Activated CD8-positive, alpha-beta memory T cell treated with anti-CD3 and anti-CD28 coated beads for 48 hours (primary cell): Measurements from ENCODE around the gene RHOT1.
A peak's percentile ranks its signal among the peaks of the same experiment; 100 is the strongest.
"Not testable (repeated sequence)": the region's sequence is repeated elsewhere in the genome, so short reads cannot be mapped to it uniquely, and the experiment has no call there.

ENCODE experiments used
- DNase-seq, 3 experiments: peaks; one replicate each; pipeline ENCODE4 v3.0.0-alpha.2; 2020; ENCODE audit warnings: low read depth in 2 of 3, low spot score in 2 of 3

RHOT1 gene

DNA sequence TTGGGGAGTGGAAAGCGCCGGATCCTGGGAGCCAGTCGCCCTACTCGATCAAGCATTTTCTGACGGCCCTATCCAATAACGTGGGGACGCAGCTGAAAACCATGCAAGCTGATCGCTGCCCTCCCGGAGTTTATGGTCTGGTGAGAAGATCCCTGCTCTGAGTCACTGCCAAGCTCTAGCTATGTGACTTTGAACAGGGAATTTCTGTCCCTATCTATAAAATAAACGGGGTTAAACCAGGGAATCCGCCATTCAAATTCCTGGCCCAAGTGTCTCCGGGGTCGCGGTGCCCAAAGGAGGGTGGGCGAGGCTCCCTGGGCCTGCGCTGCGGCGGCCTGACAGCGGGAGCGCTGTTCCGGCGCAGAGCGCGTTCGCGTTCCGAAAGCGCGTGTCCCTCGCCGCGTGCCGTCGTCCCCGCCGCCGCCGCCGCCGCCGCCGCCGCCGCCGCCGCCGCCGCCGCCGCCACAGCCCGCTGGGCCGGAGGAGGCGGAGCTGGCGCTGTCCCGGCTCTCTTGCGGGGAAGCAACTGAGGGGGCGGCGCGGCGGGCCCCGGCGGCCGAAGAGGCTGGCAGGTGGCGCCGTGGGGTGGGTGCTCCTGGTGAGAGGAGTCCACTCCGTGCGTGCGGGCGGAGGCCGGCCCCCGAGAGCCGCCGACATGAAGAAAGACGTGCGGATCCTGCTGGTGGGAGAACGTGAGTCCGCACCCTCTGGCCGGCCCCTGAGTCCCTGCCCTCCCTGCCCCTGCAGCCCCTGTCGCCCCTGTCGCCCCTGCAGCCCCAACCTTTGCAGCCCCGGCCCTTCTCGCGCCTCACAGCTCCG lies at the start of gene RHOT1:
Gene RHOT1 (plus strand): TSS at position 465 of the 819 bp plus-strand sequence. CDS start 191 bp downstream, at position 656.
- DNase-seq: peak; percentile 49 to 61 (median 53)

DNA sequence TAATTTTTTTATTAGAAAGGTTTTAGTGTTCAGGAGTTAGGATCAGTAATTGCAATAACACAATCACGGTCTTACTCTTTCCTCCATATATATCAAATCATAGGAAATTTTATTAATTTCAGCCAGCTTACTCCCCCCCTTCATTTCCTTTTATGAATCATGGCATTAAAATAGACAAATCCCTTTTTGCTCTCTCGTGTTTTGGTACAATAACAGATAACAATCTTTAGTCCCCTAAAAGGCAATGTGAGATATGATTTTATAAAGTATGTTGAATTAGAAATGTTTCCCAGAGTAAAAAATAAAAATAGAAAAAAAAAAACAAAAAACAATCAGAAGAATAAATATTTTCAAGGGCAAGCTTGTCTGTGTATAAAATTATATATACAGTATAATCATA lies 42.6 kb upstream of the RHOT1 start:
- DNase-seq: no peak

DNA sequence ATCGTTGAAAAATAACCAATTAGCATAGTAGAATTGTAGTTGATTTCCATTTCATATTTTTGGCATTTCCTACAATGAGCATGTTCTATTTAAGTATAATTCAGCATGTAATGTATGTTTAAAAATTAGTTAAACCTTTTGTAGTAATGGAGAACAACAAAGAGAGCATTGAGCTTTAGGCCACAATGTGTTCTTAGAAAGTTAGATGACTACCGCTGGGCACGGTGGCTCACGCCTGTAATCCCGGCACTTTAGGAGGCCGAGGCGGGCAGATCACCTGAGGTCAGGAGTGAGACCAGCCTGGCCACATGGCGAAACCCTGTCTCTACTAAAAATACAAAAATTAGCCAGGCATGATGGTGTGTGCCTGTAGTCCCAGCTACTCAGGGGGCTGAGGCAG lies 42.0 kb upstream of the RHOT1 start:
- DNase-seq: not testable (repeated sequence)

DNA sequence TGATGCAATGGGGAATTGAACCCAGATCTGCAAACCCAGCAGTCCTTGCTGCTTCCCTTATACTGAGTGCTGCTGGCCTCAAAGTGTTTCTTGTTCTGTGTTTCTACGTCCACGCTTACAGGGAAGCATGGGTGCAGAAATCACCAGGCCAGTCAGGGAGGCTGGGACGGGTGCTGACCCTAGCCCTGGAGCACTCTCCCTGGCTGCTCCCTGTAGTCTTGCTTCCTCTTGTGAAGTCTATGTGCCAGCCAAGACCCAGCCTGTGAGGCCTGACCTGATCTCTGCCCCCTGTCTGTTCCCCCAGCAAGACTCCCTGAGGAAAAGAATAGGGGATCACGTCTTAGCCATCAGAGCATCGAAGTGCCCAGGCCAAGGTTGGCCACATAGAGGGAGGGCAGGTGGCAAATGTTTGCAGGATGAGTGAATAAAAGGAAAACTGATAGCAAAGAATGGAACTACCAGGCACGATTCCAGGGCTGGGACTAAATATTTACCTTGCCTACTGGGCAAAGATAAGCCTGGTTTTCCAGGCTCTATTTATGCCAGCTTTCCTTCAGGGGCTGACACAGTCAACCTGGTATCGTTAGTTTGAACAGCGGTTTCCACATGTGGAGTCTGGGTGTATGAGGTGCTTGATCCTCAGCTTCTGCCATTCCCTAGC lies 41.2 kb upstream of the RHOT1 start:
- DNase-seq: no peak

DNA sequence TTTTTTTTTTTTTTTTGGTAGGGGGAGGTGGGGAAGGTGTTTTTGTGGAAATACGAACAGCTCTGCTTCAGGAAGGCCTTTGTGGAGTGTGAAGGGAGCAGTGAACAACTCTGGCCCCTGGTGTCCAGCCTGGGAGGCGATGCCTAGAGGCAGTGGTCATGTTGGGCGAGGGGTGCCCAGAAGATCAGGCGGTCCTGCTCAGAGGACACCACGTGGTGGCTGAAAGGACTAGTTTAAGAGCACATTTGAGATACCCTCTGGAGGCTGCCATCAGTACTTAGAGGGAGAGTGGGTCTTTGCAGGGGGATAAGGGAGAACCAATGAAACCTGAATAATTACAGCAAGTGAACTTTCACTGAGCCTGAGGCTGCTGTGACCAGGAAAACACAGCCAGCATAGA lies 40.1 kb upstream of the RHOT1 start:
- no peak for DNase-seq

DNA sequence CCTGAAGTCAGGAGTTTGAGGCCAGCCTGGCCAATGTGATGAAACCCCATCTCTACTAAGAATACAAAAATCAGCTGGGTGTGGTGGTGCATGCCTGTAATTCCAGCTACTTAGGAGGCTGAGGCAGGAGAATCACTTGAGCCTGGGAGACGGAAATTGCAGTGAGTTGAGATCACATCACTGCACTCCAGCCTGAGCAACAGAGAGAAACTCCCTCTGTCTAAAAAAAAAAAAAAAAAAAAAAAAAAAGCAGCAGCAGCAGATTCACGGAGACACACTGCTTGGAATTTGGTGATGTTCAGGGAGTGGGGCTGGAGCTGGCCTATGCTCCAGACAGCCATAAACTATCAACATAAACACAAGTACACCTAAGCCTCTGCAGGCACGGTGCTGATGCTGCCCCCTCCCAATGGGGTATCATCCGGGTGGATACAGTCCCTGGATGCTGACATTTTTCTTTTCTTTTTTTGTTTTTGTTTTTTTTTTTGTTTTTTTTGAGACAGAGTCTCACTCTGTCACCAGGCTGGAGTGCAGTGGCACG lies 39.6 kb upstream of the RHOT1 start:
- DNase-seq: no peak

DNA sequence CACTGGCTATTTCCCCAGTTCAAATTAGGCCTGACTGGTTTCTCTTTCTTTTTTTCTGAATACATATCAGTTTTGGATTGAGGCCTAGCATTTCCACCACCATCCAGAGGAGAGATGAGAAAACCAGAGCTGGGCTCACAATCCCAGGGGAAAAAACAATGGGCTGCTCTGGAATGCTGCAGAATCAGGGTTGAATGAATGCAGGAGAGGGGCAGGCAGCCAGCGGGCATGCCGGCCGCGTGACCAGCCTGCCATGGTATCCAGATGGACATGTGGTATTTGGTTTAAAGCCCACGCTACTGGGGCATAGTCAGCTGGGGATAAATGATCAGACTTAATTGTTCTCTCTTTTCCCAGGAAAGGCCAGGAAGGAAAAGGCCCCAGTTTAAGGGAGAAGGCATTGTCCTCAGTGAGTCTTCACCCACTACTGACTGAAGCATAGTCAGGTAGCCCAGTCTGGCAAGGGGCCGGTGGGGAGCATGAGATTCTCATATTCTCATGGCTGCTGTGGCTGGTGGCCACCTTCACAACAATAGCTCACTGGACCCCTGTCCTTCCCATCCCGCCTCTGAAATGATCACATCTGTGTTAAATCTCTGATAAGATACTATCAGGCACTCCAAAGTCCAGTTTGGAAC lies 38.7 kb upstream of the RHOT1 start:
- DNase-seq: no peak

DNA sequence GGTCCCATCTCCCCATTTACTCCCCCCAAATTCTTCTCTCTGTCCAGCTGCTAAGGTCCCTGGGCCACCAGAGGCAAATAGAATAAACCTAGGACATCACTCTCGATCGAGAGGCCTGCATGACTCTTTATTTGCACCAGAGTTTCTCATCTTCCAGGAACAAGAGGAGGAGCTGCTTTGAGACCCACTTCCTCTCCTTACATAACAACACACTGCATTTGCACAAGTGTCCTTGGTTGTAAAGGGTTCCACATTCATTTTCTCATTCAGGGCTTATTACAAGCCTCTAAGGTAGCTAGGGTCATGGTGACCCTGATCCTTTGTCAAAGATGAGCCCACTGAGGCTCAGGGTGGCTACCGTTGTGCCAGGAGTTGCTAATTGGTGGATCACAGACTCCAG lies 38.1 kb upstream of the RHOT1 start:
- no peak for DNase-seq

DNA sequence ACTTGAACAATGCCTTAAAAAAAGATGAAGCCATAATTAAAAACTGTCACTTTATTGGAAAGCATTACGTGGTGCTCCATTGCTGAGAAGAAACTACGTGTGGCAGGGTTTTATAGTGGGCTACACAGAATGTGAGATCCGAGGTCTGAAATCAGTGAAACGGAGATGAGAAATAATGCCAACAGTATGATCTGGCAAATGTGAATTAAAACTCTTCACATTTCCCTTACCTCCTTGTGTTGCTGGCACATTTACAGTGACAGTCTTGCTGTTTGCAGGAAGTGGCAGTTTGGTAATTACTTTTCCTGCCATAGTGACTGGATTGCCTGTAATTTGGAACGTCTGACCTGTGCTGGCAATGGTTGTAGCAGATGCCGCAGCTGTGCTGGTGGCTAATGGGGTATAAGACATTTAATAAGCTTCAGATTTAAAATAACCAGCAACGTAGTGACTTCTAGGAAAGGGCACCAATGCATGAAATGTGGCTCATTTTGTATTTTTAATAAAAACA lies 35.8 kb upstream of the RHOT1 start:
- DNase-seq: not testable (repeated sequence)

DNA sequence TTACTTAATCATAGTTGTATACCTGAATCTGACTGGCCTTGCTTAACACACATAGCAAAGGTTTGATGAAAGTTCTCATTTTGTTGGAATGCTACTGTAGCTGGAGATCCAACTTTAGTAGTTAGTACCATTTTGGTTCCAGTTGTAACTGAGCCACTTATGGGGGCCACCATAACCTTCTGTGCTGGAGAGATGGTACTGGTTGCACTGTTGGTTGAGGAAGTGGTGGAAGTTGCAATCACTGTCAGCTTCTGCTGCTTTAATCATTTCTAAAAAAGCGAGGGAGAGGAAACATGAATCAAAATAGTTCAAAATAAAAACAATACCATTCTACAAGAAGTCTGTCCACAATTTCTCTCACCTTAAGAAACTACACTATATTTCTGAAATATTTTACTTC lies 35.1 kb upstream of the RHOT1 start:
- DNase-seq: not testable (repeated sequence)

DNA sequence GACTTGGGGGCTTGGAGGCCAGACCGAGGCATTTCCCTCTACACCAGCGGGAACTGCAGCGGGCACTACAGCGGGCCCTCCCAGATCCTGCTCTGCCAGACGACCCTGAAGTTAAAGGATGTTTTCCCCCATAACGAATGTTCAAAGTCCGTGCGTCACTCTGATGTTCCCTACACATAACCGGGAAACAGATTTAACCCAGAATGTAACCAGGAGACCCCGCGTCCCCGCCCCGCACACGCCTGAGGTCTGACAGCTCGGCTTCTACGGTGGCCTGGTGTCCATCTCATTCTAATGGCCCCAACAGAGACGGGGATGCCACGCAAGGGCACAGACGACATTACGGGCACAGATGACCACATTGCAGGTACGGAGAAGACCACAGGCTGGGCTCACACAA lies 31.7 kb upstream of the RHOT1 start:
- no peak for DNase-seq

DNA sequence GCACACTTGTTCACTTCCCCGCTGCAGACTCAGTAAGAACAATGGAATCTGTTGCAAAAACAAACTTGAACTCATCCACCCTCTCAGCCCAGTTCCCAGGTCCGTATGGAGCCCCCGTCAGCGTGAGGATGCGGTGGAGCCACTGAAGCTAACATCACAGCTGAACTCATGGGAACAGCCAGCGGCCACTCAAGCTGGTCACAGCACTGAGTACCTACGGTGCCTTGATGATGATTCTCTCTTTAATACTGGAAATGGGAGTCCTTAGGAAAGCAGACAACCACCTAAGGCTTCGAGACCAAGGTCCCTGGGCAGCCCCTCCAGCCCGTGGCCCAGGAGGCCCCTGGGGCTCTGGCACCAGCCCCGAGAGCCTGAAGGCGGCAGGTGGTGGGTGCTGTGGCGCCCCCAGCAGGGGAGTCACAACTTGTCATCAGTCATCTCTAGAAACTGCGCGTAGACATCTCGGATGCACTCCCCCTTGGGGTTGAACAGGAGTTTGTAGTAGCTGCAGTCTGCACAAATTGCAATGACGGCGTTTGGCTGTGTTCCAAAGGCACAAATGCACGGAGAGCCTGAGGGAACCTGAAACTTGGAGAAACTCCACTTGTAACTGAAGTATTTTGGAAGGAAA lies 31.0 kb upstream of the RHOT1 start:
- DNase-seq: no peak

DNA sequence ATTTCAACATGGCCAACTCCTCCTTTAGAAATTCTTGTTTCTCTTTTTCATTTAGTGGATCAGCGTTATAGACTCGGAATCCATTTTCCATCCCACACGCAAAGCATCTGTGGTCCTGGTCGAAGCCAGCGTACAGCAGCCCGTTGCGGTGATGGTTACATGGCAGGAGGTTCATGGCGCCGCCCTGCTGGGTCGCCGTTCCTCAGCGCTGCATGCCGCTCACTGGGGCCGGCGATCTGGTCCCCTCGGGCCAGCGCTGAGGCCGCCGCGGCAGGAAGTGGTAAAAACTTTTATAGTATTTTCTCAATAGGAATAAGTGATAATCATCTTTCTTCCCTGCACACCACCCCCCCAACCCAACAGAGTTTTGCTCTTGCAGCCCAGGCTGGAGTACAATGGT lies 29.9 kb upstream of the RHOT1 start:
- no peak for DNase-seq

DNA sequence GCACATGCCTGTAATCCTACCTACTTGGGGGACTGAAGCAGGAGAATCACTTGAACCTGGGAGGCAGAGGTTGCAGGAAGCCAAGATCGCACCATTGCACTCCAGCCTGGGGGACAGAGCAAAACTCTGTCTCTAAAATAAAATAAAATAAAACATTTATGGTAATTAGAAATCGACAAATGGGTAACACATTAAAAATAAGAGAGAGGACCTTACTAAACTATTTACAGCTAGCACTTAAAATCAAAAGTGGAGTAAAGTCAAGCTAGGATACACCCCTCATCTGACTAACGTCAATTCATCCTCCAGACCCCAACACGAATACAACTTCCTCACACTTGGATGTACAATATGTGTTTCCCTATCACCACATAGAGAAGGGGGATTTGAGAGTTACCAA lies 27.8 kb upstream of the RHOT1 start:
- no peak for DNase-seq

DNA sequence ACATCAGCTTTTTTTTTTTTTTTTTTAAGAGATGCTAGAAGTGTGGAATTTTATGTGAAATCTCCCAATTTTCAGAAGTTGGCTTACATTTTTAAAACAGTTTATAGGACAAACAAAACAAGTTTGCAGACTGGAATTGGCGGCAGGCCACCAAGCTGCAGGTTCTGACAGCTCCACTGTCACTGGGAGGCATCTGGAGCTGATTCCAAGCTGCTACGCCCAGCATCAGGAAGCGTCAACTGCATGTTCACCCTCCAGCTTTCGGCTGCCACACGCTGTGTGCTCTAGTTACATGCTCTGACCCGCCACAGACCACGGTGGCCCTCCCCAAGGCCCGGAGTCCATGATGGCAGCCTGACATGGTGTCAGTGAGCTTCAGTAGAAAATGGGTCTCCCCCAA lies 26.8 kb upstream of the RHOT1 start:
- DNase-seq: not testable (repeated sequence)

DNA sequence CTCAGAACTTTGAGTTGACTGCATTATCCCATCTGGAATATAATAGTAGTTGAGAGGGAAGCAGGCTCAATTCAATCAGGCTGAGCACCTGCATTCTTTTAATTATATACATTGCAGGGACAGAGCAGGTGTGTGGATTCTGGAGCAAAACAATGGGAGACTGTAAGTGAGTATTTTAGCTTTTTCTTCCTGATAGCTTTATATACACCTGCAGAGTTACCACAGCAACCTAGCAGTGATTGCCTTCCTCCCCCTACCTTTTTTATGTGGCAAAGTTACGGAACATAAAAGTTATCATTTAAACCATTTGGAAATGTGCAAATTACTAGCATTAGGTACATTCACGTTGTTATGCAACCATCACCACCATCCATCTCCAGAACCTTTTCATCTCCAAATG lies 25.4 kb upstream of the RHOT1 start:
- DNase-seq: no peak

DNA sequence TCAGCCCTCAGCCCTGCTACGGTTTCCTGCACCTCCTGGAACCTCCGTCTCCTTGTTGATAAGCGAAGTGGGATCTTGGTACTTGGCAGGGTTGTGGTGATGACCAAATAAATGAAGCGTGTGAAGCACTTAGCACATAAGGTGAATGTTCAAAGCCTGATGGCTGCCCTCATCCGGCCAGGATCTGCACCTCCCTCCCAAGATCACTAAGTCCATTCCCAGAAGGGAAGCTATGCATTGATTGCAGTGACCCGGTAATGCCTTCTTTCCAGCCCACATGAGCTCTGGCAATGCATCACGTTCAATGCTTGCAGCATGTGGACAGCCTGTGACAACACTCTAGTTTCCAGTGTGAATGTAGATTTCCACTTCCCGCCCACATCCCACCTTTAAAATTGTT lies 24.9 kb upstream of the RHOT1 start:
- DNase-seq: no peak

DNA sequence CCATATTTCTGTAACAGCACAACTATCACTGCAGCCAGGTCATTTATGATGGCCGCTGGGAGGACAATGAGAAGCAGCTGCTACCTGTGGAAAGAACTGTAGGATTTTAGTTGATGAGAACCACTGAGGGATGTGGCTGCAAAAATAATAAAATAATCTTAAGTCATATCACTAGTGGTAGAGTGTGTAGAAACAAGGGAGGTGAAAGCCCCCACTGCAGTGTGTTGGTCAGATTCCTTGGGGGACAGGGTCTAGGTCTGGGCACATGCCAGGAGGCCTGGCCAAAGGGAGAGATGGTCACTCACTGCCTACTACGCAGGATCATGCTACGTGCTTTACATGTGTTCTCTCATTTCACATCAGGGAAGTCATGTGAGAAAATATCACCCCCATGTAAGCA lies 24.2 kb upstream of the RHOT1 start:
- not testable (repeated sequence) for DNase-seq

DNA sequence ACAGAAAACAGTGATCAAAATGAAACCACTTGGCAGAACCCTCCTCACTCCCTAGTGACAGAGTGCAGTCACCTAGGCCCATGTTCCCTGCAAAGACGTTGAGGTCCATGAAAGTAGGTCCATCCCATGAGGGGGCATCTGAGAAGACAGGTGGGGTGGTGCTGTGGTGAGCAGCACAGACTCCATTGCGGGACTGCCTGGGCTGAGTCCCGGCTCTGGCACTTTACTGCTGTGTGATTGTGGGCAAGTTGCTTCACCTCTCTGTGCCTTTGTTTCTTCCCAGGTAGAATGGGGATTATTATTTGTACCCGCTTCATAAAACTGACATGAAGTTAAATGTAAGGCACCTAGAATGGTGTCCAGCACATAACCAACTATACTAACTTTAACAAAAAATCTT lies 23.5 kb upstream of the RHOT1 start:
- DNase-seq: no peak

DNA sequence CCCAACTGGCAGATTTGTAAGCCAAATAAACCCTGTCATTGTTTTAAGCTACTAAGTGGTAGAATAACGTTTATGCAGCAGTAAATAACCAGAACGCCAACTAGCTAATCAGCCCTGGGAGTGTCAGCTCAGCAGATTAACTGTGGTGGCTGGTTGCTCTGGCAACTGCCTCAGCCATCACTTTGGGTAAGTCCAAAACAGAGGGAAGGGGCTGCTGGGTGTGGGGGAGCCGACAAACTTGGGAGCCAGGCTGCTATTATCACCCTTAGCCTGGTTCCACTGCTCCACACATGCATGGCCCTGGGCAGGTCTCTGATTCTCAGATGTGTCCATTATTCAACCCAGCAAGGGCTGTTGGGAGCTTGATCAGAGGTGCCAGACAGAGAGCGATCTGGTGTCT lies 22.2 kb upstream of the RHOT1 start:
- DNase-seq: no peak

DNA sequence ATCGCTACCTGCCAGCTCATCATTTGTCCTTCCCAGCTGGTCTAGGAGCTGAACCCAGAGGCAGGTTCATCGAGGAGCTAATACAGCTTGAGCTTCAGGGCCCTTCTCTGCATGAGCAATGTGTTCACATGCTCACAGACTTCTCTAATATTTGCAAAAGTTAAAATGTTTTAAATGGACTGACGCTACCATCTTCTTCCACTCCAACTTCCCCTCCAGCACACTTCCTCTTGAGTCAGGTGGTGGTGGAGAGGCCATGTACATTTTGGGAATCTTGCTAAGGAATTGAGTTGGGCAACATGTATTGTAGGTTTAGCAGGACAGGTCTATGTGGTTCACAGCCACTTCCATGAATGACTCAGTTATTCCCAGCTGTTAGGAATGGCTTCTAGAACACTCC lies 21.6 kb upstream of the RHOT1 start:
- DNase-seq: no peak
